Tibial nerve (tissue), 4 donors: ENCODE results near the gene KCNT2. TPM values are rescaled to one million over a fixed set of nuclear protein-coding genes. Genes with fewer than 3 reads are reported as not detected.

Source experiments
- DNase-seq, 2 donors: peaks; one replicate each; pipeline ENCODE4 v3.0.0-alpha.2; 2019; ENCODE audit warnings: low spot score in 2 of 2
- H3K27ac ChIP-seq, 4 donors: fragments of 200-600 bp; sonication (generic) in 3 of 4; one replicate each; pipeline ENCODE4 v1.5.1; 2017 to 2019; ENCODE audit warnings: mild to moderate bottlenecking in 1 of 4
- H3K27me3 ChIP-seq, 2 donors: fragments of 200-600 bp; sonication (generic) in 1 of 2; one replicate each; pipeline versions ENCODE4 v1.5.1 to v1.6.0; 2017 to 2019
- H3K36me3 ChIP-seq, 3 donors: fragments of 200-600 bp; sonication (generic); one replicate each; pipeline ENCODE4 v1.5.1; 2018 to 2019
- H3K4me1 ChIP-seq, 4 donors: fragments of 200-600 bp; sonication (generic) in 3 of 4; one replicate each; pipeline ENCODE4 v1.5.1; 2017 to 2019
- H3K4me3 ChIP-seq, 4 donors: fragments of 200-600 bp; sonication (generic) in 3 of 4; one replicate each; pipeline ENCODE4 v1.5.1; 2017 to 2019; ENCODE audit warnings: mild to moderate bottlenecking in 1 of 4, moderate library complexity in 1 of 4
- H3K9me3 ChIP-seq, 4 donors: fragments of 200-600 bp; sonication (generic) in 3 of 4; one replicate each; pipeline ENCODE4 v1.5.1; 2017 to 2019
- CTCF ChIP-seq, 5 experiments: fragments of 200-600 bp in 3 of 5; fragments of 450-650 bp in 2 of 5; sonication (generic) in 3 of 5; IDR thresholded peaks; one replicate each; pipeline ENCODE4 v1.5.1; 2016 to 2019; ENCODE audit warnings: antibody characterized with exemption in 5 of 5, mild to moderate bottlenecking in 3 of 5, moderate library complexity in 2 of 5
- EP300 ChIP-seq, 2 donors: sonication (generic); formaldehyde crosslinking; IDR thresholded peaks; one replicate each; pipeline ENCODE4 v1.6.1; 2017; ENCODE audit warnings: antibody characterized with exemption in 2 of 2, mild to moderate bottlenecking in 1 of 2
- POLR2A ChIP-seq, 2 donors: fragments of 450-650 bp; IDR thresholded peaks; one replicate each; pipeline ENCODE4 v1.6.1; 2017; ENCODE audit warnings: antibody characterized with exemption in 2 of 2, mild to moderate bottlenecking in 2 of 2, moderate library complexity in 2 of 2
- WGBS, 2 donors: methylation state at CpG; one replicate each; pipeline ENCODE4 v1.1.5; 2018; 5-methylcytosine and 5-hydroxymethylcytosine counted together
- total RNA-seq, 4 donors: library from RNA; depleted of rRNA; stranded (reverse); fragments of >200 nt; gene quantifications; one replicate each; pipeline ENCODE4 v1.1.0, GENCODE V29; 2016

The KCNT2 gene
- total RNA-seq, 4 donors from 2014 or later = 8.0 to 9.9 (median 8.6) TPM

DNA sequence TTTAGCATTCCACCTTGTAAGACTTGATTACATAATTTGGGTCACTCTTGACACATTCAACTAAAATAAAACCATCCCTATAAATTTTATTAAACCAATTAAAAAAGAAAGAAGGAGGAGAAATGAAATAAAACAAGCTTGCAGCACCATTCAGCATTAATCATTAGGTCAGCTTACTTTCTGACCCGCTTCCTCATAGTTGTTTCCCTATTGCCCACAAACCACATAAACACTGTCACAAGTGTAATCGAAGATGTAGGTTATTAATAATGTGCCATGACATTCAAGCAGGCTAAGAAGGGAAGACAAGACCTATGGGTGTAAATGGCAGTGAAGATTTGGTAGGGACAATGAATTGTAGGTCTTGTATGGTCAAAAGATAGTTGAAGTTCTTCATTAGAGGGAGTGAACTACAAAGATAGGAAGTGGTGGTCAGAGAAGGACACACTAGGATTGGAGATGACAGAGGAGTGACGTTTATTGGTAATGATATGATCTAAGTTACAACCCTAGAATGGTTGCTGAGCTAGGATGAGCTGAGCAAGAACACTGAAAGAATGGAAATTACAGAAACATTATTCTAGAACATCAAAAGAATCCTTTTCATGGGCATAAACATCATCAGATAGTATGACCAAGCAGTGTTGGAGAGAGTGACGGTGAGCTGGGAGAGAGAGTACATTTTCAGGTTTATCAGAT, 231.5 kb downstream of the KCNT2 start:
- Histone ChIP-seq H3K27me3 (no peaks in the 10 kb centered on the region), H3K9me3 (no peaks in the 10 kb centered on the region), H3K27ac (no peak overlapping the region), H3K36me3 (no peaks in the 10 kb centered on the region), H3K4me1 (peaks cover 0 to 9% (median 0%) of the 10 kb centered on the region in 4 donors), H3K4me3 (no peak overlapping the region)
- 87% methylated on average over 4 of the region's 4 CpGs for WGBS, 2 donors
- TF ChIP-seq CTCF (IDR thresholded peaks at IDR 0.05) = no peak
- no peak for TF ChIP-seq EP300 (IDR thresholded peaks at IDR 0.05)
- no peak for TF ChIP-seq POLR2A (IDR thresholded peaks at IDR 0.05)
- no peak for DNase-seq

- TF ChIP-seq POLR2A (IDR thresholded peaks at IDR 0.05) = no peak
- no peak for TF ChIP-seq CTCF (IDR thresholded peaks at IDR 0.05)
- TF ChIP-seq EP300 (IDR thresholded peaks at IDR 0.05) = no peak
- Histone ChIP-seq H3K27ac (no peak overlapping the region), H3K4me3 (no peak overlapping the region), H3K27me3 (no peaks in the 10 kb centered on the region), H3K4me1 (peaks cover 0 to 9% (median 0%) of the 10 kb centered on the region in 4 donors), H3K9me3 (no peaks in the 10 kb centered on the region), H3K36me3 (no peaks in the 10 kb centered on the region)
- DNase-seq = no peak
- WGBS, 2 donors = 19 to 24% methylated on average over 1 of the region's 1 CpG
Observed at GRCh38 chr1:196373798-196374197, 234.4 kb downstream of the KCNT2 start.

- no peak overlapping the region for H3K4me3 ChIP-seq
- H3K4me1 ChIP-seq = peaks cover 0 to 9% (median 0%) of the 10 kb centered on the region in 4 donors
- H3K27me3 ChIP-seq = no peaks in the 10 kb centered on the region
- H3K9me3 ChIP-seq = no peaks in the 10 kb centered on the region
- H3K36me3 ChIP-seq = no peaks in the 10 kb centered on the region
- TF ChIP-seq CTCF (IDR thresholded peaks at IDR 0.05) = peak in 4 of 5 experiments; percentile 9 to 44 (median 26)
- TF ChIP-seq EP300 (IDR thresholded peaks at IDR 0.05) = no peak
- TF ChIP-seq POLR2A (IDR thresholded peaks at IDR 0.05) = no peak
- 67 to 71% methylated on average over 2 of the region's 2 CpGs for WGBS, 2 donors
- no peak for DNase-seq
- no peak overlapping the region for H3K27ac ChIP-seq
Observed at GRCh38 chr1:196372896-196373536, 235.2 kb downstream of the KCNT2 start.

- no peaks in the 10 kb centered on the region for H3K4me1 ChIP-seq
- no peak for TF ChIP-seq POLR2A (IDR thresholded peaks at IDR 0.05)
- no peak for TF ChIP-seq CTCF (IDR thresholded peaks at IDR 0.05)
- TF ChIP-seq EP300 (IDR thresholded peaks at IDR 0.05) = no peak
- DNase-seq = no peak
- no peaks in the 10 kb centered on the region for H3K27me3 ChIP-seq
- H3K9me3 ChIP-seq = no peaks in the 10 kb centered on the region
- H3K4me3 ChIP-seq = no peak overlapping the region
- no peaks in the 10 kb centered on the region for H3K36me3 ChIP-seq
- 89 to 96% methylated on average over 3 of the region's 3 CpGs for WGBS, 2 donors
- no peak overlapping the region for H3K27ac ChIP-seq
Observed at GRCh38 chr1:196367838-196368237, 240.4 kb downstream of the KCNT2 start.

DNA sequence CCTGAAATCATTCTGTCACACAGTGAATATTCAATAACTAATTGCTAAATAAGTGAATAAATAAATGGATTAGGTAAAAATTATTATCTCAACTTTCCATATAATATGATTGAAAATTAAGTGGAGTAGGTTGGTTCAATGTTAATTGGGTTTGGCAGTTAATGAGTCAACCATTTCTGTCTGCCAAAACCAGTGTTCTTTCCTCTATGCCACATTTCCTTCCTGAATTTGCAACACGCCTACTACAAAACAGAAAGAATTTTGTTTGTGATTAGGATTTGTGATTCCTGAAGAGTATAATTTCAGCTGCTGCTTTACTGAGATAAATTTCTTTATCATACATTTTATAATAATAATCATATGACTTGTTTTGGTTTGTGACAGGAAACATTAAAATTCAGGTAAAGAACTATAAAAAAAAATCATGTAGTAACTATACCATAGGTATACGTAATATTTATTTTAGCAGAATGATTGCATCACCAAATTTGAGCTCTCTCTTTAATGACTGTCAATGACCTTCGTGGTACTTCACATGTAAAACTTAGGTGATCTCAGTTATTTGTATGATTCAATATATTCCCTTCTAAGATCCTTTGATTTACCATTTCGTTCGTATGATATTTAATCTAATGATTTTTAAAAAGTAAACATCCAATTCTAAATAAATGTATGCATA, 241.3 kb downstream of the KCNT2 start:
- no peak for DNase-seq
- Histone ChIP-seq H3K4me1 (no peaks in the 10 kb centered on the region), H3K36me3 (no peaks in the 10 kb centered on the region), H3K9me3 (no peaks in the 10 kb centered on the region), H3K27ac (no peak overlapping the region), H3K4me3 (no peak overlapping the region), H3K27me3 (no peaks in the 10 kb centered on the region)
- WGBS, 2 donors = 76 to 78% methylated on average over 5 of the region's 5 CpGs
- no peak for TF ChIP-seq POLR2A (IDR thresholded peaks at IDR 0.05)
- TF ChIP-seq CTCF (IDR thresholded peaks at IDR 0.05) = no peak
